Activated naive CD8-positive, alpha-beta T cell (primary cell): Measurements from ENCODE around the gene QSER1.

Experiments used
- H3K27ac Mint-ChIP-seq: one replicate; pipeline ENCODE4 v1.8.0; 2021; ENCODE audit warnings: mixed read lengths
- H3K27me3 Mint-ChIP-seq: one replicate; pipeline ENCODE4 v1.8.0; 2021; ENCODE audit warnings: mixed read lengths
- H3K36me3 Mint-ChIP-seq: one replicate; pipeline ENCODE4 v1.8.0; 2021; ENCODE audit warnings: mixed read lengths
- H3K4me1 Mint-ChIP-seq: one replicate; pipeline ENCODE4 v1.8.0; 2021; ENCODE audit warnings: low read depth, mixed read lengths
- H3K4me3 Mint-ChIP-seq: one replicate; pipeline ENCODE4 v1.8.0; 2021; ENCODE audit warnings: mild to moderate bottlenecking, mixed read lengths
- H3K9me3 Mint-ChIP-seq: one replicate; pipeline ENCODE4 v1.8.0; 2021; ENCODE audit warnings: low read depth, mixed read lengths

QSER1 gene

GRCh38 chr11:32983506-32983905 lies 90.9 kb downstream of the QSER1 start:
- Mint-ChIP-seq H3K4me3 (no peak overlapping the region), H3K4me1 (no peaks in the 10 kb centered on the region), H3K27ac (no peak overlapping the region), H3K9me3 (no peaks in the 10 kb centered on the region), H3K27me3 (no peaks in the 10 kb centered on the region), H3K36me3 (peaks cover 5% of the 10 kb centered on the region)

DNA sequence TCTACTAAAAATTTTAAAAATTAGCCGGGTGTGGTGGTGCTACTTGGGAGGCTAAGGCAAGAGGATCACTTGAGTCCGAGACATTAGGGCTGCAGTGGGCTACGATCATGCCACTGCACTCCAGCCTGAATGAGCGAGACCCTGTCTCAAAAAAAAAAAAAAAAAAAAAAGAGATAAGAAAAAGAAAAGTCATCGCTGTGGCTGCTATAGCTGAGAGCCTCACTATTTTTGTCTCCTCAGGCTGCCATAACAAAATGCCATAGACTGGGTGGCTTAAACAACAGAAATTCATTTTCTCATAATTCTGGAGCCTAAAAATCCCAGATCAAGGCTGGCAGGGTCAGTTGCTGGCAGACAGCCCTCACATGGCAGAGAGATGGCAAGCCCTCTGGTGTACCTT lies 93.0 kb downstream of the QSER1 start:
- H3K4me3 Mint-ChIP-seq: no peak overlapping the region
- no peaks in the 10 kb centered on the region for H3K4me1 Mint-ChIP-seq
- no peak overlapping the region for H3K27ac Mint-ChIP-seq
- no peaks in the 10 kb centered on the region for H3K27me3 Mint-ChIP-seq
- H3K36me3 Mint-ChIP-seq: peaks cover 5% of the 10 kb centered on the region
- H3K9me3 Mint-ChIP-seq: no peaks in the 10 kb centered on the region

DNA sequence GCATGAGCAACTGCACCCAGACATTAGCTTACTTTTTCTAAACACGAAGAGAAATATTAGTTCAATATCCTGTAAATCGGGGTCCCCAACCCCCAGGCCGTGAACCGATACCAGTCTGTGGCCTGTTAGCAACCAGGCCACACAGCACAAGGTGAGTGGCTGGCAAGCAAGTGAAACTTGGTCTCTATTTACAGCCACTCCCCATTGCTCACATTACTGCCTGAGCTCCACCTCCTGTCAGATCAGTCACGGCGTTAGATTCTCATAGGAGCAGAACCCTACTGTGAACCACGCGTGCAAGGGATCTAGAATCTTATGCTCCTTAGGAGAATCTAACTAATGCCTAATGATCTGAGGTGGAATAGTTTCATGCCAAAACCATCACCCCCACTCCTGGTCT lies 95.2 kb downstream of the QSER1 start:
- Mint-ChIP-seq H3K27ac (no peak overlapping the region), H3K4me1 (no peaks in the 10 kb centered on the region), H3K36me3 (peaks cover 9% of the 10 kb centered on the region), H3K27me3 (no peaks in the 10 kb centered on the region), H3K4me3 (no peak overlapping the region), H3K9me3 (peaks cover 10% of the 10 kb centered on the region)

- Mint-ChIP-seq H3K36me3 (peaks cover 4% of the 10 kb centered on the region), H3K4me3 (no peak overlapping the region), H3K27me3 (no peaks in the 10 kb centered on the region), H3K4me1 (no peaks in the 10 kb centered on the region), H3K27ac (no peak overlapping the region), H3K9me3 (peaks cover 12% of the 10 kb centered on the region)
Measured at GRCh38 chr11:32990481-32990880, 97.9 kb downstream of the QSER1 start.

- H3K4me3 Mint-ChIP-seq: no peak overlapping the region
- peaks cover 4% of the 10 kb centered on the region for H3K36me3 Mint-ChIP-seq
- H3K9me3 Mint-ChIP-seq: peaks cover 12% of the 10 kb centered on the region
- H3K27me3 Mint-ChIP-seq: no peaks in the 10 kb centered on the region
- H3K27ac Mint-ChIP-seq: no peak overlapping the region
- no peaks in the 10 kb centered on the region for H3K4me1 Mint-ChIP-seq
Measured at GRCh38 chr11:32991427-32991826, 98.8 kb downstream of the QSER1 start.

DNA sequence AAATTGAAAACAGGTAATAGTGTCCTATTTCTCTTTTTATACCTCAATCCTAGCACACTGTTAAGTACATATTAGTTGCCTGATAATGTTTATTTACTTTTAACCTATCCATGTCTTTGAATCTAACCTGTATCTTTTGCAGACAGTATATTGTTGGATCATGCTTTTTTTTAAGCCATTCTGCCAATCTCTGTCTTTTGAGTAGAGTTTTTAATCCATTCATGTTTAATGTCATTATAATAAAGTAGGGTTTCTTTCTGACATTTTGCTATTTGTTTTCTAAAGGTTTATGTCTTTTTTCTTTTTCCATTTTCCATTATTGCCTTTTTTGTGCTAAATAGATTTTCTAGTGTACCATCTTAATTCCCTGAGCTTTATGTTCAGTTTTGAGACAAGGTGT lies 99.3 kb downstream of the QSER1 start:
- H3K4me3 Mint-ChIP-seq: no peak overlapping the region
- H3K9me3 Mint-ChIP-seq: peaks cover 12% of the 10 kb centered on the region
- no peaks in the 10 kb centered on the region for H3K4me1 Mint-ChIP-seq
- peaks cover 4% of the 10 kb centered on the region for H3K36me3 Mint-ChIP-seq
- H3K27ac Mint-ChIP-seq: no peak overlapping the region
- peaks cover under 1% of the 10 kb centered on the region for H3K27me3 Mint-ChIP-seq

- peaks cover 2% of the 10 kb centered on the region for H3K27me3 Mint-ChIP-seq
Measured at GRCh38 chr11:33000181-33000580, 107.6 kb downstream of the QSER1 start.

DNA sequence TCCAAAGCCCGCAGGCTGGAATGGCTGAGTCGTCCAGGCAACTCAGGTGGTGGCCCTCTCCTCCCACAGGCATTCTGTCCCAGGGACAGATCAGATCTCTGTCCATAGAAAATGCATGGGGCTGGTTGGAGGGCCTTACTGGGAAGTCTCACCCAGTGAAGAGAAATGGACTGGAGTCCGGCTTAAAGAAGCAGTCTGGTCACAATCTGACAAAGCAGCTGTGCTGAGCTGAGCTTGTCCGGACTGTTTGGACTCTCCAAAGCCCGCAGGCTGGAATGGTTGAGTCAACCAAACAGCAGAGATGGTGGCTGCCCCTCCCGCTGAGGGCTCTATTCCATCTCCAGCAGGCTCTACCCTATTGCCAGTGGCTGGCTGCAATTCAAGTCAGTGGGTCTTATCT lies 108.7 kb downstream of the QSER1 start:
- Mint-ChIP-seq H3K4me3 (no peak overlapping the region), H3K9me3 (peaks cover 10% of the 10 kb centered on the region), H3K27me3 (peaks cover 2% of the 10 kb centered on the region), H3K4me1 (peaks cover 22% of the 10 kb centered on the region), H3K36me3 (no peaks in the 10 kb centered on the region), H3K27ac (no peak overlapping the region)

More at GRCh38 chr11:33000181-33000580, 107.6 kb downstream of the QSER1 start:
- H3K9me3 Mint-ChIP-seq: peaks cover 10% of the 10 kb centered on the region
- H3K36me3 Mint-ChIP-seq: no peaks in the 10 kb centered on the region
- H3K27ac Mint-ChIP-seq: no peak overlapping the region
- no peak overlapping the region for H3K4me3 Mint-ChIP-seq
- peaks cover 11% of the 10 kb centered on the region for H3K4me1 Mint-ChIP-seq

DNA sequence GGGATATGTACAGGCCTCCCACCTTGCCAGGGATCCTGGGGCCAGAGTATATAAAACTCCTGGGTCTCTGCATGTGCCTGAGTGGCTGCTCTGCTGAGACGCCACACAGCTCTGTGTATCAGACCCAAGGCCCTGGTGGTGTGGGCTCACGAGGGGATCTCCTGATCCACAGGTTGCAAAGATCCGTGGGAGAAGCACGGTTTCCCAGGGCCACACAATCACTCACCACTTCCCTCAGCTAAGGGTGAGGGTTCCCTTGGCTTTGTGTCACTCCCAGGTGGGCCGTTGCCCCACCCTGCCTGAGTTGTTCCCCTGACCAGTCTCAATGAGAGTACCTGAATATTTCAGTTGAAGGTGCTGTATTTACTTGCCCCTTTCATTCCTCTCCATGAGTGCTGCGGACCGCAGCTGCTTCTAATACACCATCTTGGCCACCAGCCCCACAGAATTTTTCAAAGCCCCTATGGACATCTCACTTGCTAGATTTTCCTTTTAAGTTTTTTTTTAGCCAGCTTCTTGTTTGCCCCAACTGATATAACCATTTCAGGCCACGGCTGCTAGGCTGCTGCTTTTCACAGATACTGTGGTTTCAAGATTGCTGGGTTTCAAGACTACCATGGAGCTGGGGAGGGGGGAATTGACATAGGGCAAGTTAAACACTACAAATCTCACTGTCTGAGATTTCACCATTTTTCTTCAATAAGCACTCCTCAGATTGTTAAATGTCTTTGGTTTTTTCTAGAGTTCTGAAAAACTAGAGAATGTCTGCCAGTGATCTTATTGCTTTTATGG lies 109.3 kb downstream of the QSER1 start:
- peaks cover 27% of the 10 kb centered on the region for H3K4me1 Mint-ChIP-seq
- peaks cover 2% of the 10 kb centered on the region for H3K36me3 Mint-ChIP-seq
- no peak overlapping the region for H3K27ac Mint-ChIP-seq
- no peak overlapping the region for H3K4me3 Mint-ChIP-seq
- H3K9me3 Mint-ChIP-seq: peaks cover 14% of the 10 kb centered on the region
- peaks cover under 1% of the 10 kb centered on the region for H3K27me3 Mint-ChIP-seq

GRCh38 chr11:33005175-33005574 lies 112.6 kb downstream of the QSER1 start:
- Mint-ChIP-seq H3K4me1 (peaks cover 30% of the 10 kb centered on the region), H3K27me3 (no peaks in the 10 kb centered on the region)

DNA sequence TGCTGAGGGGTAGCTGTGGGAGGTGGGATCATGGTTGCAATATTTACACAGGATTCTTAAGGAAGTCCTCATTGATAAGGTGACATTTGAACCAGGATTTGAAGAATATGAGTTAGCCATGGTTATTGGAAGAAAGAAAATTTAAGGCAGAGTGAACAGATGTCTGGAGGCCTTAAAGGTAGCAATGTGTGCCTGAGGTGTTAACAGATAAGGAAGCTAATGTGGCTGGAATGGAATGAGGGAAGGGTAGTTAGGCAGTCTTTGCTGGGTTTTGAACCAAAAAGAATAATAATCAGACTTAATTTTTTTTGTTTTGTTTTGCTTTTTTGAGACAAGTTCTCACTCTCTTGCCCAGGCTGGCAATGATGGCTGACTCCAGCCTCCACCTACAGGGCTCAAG lies 113.4 kb downstream of the QSER1 start:
- peak overlapping the region; percentile 40 for H3K4me3 Mint-ChIP-seq
- peaks cover 2% of the 10 kb centered on the region for H3K36me3 Mint-ChIP-seq
- peaks cover 35% of the 10 kb centered on the region for H3K4me1 Mint-ChIP-seq
- no peak overlapping the region for H3K27ac Mint-ChIP-seq
- H3K27me3 Mint-ChIP-seq: no peaks in the 10 kb centered on the region
- peaks cover 4% of the 10 kb centered on the region for H3K9me3 Mint-ChIP-seq

More at GRCh38 chr11:33005175-33005574, 112.6 kb downstream of the QSER1 start:
- H3K27ac Mint-ChIP-seq: no peak overlapping the region
- H3K4me3 Mint-ChIP-seq: peak overlapping the region; percentile 40
- H3K36me3 Mint-ChIP-seq: peaks cover 2% of the 10 kb centered on the region
- peaks cover 4% of the 10 kb centered on the region for H3K9me3 Mint-ChIP-seq

DNA sequence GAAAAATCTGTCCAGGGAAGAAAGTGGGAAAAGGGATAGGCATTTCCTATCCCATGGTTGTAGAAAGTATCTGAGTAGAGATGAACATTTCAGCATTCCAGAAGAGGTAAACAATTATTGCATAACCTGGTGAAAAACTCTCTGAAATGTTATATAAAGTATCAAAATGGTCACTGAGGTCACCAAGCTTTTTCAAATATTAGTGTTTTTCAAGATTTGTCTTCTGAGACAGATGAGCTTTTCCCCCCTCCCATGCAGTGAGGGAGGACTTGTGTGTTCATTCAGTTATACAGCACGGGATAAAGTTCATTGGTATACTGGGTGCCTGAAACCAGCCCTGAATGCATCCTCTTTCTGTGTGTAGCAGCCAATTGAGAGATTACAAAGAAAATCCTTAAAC lies 121.1 kb downstream of the QSER1 start:
- Mint-ChIP-seq H3K27ac (no peak overlapping the region), H3K27me3 (no peaks in the 10 kb centered on the region), H3K4me3 (peak overlapping the region; percentile 40), H3K36me3 (no peaks in the 10 kb centered on the region), H3K9me3 (no peaks in the 10 kb centered on the region), H3K4me1 (peaks cover 60% of the 10 kb centered on the region)

- H3K27me3 Mint-ChIP-seq: no peaks in the 10 kb centered on the region
- H3K9me3 Mint-ChIP-seq: no peaks in the 10 kb centered on the region
- H3K36me3 Mint-ChIP-seq: no peaks in the 10 kb centered on the region
- H3K4me3 Mint-ChIP-seq: peak within 1 kb of the TSS; percentile 89
- H3K27ac Mint-ChIP-seq: peak within 1 kb of the TSS; percentile 41
- peaks cover 57% of the 10 kb centered on the region for H3K4me1 Mint-ChIP-seq
Measured at GRCh38 chr11:33015621-33016551, 123.3 kb downstream of the QSER1 start, which contains the start of gene DEPDC7. DEPDC7 (plus strand) TSS chr11:33015878; CDS start chr11:33015956, 78 bp downstream.

- Mint-ChIP-seq H3K27ac (peak overlapping the region; percentile 41), H3K27me3 (no peaks in the 10 kb centered on the region), H3K4me1 (peaks cover 55% of the 10 kb centered on the region), H3K36me3 (no peaks in the 10 kb centered on the region), H3K9me3 (no peaks in the 10 kb centered on the region), H3K4me3 (peak overlapping the region; percentile 89)
Measured at GRCh38 chr11:33016654-33017053, 124.0 kb downstream of the QSER1 start.

GRCh38 chr11:33017478-33017877 lies 124.9 kb downstream of the QSER1 start:
- Mint-ChIP-seq H3K4me1 (peaks cover 55% of the 10 kb centered on the region), H3K9me3 (no peaks in the 10 kb centered on the region), H3K4me3 (peak overlapping the region; percentile 89), H3K27ac (no peak overlapping the region), H3K27me3 (no peaks in the 10 kb centered on the region), H3K36me3 (no peaks in the 10 kb centered on the region)
